Measurements from ENCODE around the gene MPZL2. TPM values are rescaled to one million over a fixed set of nuclear protein-coding genes. Genes with fewer than 3 reads are reported as not detected.

Gene MPZL2
- total RNA-seq, 1 experiment from 2014 or later: 1.8 TPM

DNA sequence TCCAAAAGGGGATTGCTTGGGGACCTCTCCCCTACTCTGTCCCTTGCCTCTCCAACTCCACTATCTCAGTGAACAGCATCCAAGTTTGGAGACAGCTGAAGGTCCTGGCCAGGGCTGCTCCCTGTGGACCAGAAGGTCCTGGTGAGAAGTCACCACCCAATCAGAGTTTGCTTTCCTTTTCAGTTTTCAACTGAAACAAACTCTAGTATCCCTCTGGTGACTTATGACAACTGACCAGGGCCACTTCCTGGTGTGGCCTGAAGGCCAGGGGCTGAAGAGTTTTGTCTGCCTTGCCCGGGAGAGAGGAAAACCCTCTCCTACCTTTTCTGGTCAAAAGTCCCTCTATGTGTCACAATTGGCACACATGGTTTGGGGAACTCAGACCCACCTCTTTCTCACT lies 44.4 kb downstream of the MPZL2 start:
- intact Hi-C loops (cut with micrococcal nuclease; ENCODE audit: unreplicated experiment): no loop called here
- ChIA-PET POLR2A (no interaction called here), CTCF (no interaction called here)
- Histone ChIP-seq H3K36me3 (ENCODE audit: control insufficient read depth, insufficient read depth, low read length) (no peaks in the 10 kb centered on the region), H3K27ac (ENCODE audit: low read length) (no peak overlapping the region), H3K4me1 (ENCODE audit: control insufficient read depth, insufficient read depth, low read length) (no peaks in the 10 kb centered on the region), H3K27me3 (ENCODE audit: control insufficient read depth, insufficient read depth, low read length) (peaks cover 31% of the 10 kb centered on the region), H3K4me3 (ENCODE audit: low read depth in 2 of 2, low read length in 2 of 2) (no peak overlapping the region), H3K9me3 (ENCODE audit: control insufficient read depth, insufficient read depth, low read depth, low read length) (no peaks in the 10 kb centered on the region)
- TF ChIP-seq SIN3A (IDR thresholded peaks at IDR 0.05; ENCODE audit: borderline replicate concordance, insufficient read depth, low read depth, low read length): no peak
- no peak for TF ChIP-seq TCF7L2 (IDR thresholded peaks at IDR 0.05; ENCODE audit: low read depth, low read length)
- TF ChIP-seq POLR2AphosphoS5 (IDR thresholded peaks at IDR 0.05; ENCODE audit: low read depth, low read length): no peak
- no peak for TF ChIP-seq CTCF (IDR thresholded peaks at IDR 0.05)
- no peak for TF ChIP-seq REST (IDR thresholded peaks at IDR 0.05; ENCODE audit: insufficient read depth in 1 of 2, low read depth in 2 of 2, low read length in 1 of 2)
- in situ Hi-C loops (cut with HindIII; ENCODE audit: low pct_unique_long_range_greater_than_20kb, low sequenced_read_pairs): no loop called here
- ATAC-seq (no peak), DNase-seq (ENCODE audit: low read depth, low spot score) (no peak)
- BruUV-seq (replicated peaks): no TSS peak

DNA sequence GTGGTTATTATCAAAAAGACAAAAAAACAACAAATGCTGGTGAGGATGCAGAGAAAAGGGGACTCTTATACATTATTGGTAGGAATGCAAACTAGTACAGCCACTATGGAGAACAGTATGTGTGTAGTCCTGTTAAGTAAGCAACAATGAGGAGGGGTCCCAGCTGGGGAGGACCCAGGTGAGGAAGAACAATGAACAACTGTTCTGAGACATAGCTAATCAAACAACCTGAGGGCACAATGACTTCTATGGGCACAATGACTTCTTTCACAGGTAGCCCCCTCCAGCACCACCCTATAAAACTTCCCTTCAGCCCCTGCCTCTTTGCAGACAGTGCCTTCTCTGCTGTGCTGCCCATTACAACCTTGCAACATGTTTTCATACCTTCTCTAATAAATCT lies 44.9 kb downstream of the MPZL2 start:
- BruUV-seq (replicated peaks): no TSS peak
- intact Hi-C loops (cut with micrococcal nuclease; ENCODE audit: unreplicated experiment): no loop called here

More for the DNA sequence above, 44.9 kb downstream of the MPZL2 start:
- ATAC-seq (no peak), DNase-seq (ENCODE audit: low read depth, low spot score) (no peak)
- H3K4me3 ChIP-seq (ENCODE audit: low read depth in 2 of 2, low read length in 2 of 2): no peak overlapping the region
- H3K4me1 ChIP-seq (ENCODE audit: control insufficient read depth, insufficient read depth, low read length): no peaks in the 10 kb centered on the region
- no peak overlapping the region for H3K27ac ChIP-seq (ENCODE audit: low read length)
- no peaks in the 10 kb centered on the region for H3K36me3 ChIP-seq (ENCODE audit: control insufficient read depth, insufficient read depth, low read length)
- TF ChIP-seq CTCF (IDR thresholded peaks at IDR 0.05) (no peak), POLR2AphosphoS5 (IDR thresholded peaks at IDR 0.05; ENCODE audit: low read depth, low read length) (no peak)
- ChIA-PET CTCF (no interaction called here), POLR2A (no interaction called here)
- peaks cover 33% of the 10 kb centered on the region for H3K27me3 ChIP-seq (ENCODE audit: control insufficient read depth, insufficient read depth, low read length)
- in situ Hi-C loops (cut with HindIII; ENCODE audit: low pct_unique_long_range_greater_than_20kb, low sequenced_read_pairs): no loop called here
- H3K9me3 ChIP-seq (ENCODE audit: control insufficient read depth, insufficient read depth, low read depth, low read length): no peaks in the 10 kb centered on the region

Data from Panc1 (cell line).